Activated T-helper 1 cell treated with Interleukin-2 at 50 U/mL for 16 hours (primary cell): ENCODE results near the gene MAPK4.
"Not testable (repeated sequence)": the region's sequence is repeated elsewhere in the genome, so short reads cannot be mapped to it uniquely, and the experiment has no call there.

Source experiments
- DNase-seq: peaks from one replicate; pipeline ENCODE4 v3.0.0-alpha.2; 2020; ENCODE audit warnings: low read depth

The MAPK4 gene

DNA sequence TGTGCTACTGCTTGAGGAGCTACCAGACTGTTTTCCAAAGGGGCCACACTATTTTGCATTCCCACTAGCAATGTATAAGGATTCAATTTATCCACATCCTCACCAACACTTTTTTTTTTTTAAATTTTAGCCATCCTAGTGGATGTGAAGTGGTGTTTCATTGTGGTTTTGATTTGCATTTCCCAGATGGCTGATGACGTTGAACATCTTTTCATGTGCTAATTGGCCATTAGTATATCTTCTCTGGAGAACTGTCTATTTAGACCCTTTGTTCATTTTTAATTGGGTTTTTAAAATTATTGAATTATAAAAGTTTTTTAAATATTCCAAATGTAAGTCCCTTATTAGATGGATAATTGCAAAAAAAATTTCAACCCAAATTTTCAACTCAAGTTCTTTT, 121.1 kb downstream of the MAPK4 start:
- DNase-seq: no peak

DNA sequence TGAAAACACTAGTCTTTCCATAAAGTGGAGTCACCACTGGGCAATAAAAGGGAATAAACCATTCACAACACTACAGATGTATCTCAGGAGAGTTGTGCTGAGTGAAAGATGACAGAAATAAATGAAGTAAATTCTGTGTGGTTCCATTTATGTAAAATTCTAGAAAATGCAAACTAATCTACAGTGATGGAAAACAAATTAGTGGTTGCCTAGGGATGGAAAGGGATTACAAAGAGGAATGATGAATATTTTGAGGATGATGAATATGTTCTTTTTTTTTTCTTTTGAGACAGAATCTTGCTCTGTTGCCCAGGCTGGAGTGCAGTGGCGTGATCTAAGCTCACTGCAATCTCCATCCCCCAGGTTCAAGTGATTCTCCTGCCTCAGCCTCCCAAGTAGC, 123.0 kb downstream of the MAPK4 start:
- no peak for DNase-seq

DNA sequence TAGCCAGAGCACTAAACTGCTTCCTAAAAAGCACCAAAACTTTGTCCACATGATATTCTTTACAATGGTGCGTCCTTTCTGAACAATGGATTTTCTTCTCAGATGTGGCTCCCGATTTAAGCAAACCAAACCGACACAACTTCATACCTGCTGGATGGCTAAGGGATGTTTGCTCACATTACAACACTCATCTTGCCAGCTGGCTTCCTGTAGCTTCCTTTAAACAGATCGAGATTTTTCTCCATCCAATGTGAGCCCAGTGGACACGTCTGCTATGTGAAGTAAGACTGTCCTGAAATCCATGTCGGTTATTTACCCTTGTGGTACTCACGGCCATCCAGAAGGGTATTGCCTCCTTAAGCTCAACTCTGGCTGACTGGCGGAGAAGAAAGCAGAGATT, 126.5 kb downstream of the MAPK4 start:
- DNase-seq: no peak

DNA sequence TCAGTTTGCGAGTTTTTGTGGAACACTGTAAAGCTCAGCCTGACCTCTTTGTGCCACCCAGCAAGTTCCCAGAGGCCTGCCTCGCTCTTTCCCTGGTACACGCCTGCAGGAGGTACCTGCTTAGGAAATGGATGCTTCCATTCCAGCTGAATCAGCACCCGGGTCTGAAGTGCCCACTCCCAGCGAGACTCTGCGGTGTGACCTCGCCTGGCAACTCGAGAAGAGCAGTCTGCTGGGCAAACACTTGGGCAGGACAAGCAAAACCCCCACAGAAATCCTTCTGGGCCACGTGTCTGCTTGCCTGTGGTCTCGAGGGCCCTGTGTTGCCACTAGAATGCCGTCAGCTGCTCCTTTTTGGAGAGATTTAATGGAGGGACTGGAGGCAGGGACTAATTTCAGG, 127.6 kb downstream of the MAPK4 start:
- no peak for DNase-seq

DNA sequence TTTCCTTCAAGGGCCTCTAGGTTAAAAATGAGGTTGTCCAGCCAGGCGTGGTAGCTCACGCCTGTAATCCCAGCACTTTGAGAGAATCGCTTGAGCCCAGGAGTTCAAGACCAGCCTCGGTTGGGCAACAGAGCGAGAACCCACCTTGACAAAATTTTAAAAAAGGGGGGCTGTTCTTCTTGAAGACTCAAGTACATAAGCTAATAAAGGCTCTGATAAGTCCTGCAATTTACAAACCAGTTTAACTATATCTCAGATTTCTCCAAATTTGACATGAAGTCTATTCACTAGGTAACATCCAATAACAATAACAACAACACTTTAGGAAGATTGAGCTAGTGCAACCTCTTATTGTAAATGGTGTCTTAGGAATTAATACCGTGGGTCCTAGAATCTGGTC, 129.7 kb downstream of the MAPK4 start:
- DNase-seq: no peak

DNA sequence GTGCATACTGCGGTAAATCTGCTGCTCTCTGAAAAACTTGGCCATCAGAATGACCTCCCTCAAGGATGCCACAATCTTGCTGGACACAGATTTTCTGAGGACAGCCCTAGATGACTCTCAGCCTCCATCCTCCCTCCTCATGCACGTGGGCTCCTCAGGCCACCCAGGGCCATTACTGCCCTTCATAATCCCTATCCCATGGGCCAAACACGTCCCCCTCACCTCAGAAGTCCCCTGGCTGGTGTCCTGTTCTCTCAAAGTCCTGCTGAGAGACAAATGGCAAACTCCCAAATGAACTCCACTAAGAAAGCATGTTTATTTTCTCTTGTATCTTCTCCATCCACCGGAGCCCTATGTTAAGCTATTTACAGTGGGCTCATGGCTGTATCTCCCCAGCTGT, 134.3 kb downstream of the MAPK4 start:
- DNase-seq: no peak

DNA sequence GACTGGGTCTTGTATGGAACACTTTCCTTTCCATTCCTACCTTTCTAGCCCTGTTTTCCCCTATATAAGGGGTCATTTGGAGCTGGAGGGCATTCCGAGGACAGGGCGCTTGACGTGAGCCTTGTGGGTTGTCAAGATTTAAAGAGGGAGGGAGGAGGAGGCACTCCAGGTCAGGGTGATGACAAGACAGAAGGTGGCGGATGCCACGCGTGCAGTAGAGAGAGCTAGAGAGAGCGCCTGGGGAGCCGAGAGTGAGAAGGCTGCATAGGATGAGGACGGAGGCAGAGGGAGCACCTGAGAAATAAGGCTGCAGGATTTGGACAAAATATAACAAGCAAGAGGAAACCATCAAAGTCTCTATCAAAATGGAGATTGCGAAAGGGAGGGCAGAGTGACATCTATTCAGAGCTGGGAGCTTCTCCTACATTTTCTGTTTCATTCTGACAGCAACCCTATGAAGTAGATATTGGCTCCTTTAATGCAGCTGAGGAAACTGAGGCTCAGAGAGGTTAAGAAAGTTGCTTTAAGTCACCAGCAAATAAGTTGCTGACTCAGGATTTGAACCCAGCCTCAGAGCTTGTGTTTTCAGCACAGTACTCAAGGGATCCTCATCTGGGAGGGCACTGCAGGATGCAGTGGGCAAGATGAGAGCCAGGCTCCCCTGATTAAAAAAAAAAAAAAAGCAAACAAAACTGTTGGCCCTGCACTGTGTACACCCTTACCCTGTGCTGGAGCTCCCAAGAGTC, 135.7 kb downstream of the MAPK4 start:
- DNase-seq: no peak

DNA sequence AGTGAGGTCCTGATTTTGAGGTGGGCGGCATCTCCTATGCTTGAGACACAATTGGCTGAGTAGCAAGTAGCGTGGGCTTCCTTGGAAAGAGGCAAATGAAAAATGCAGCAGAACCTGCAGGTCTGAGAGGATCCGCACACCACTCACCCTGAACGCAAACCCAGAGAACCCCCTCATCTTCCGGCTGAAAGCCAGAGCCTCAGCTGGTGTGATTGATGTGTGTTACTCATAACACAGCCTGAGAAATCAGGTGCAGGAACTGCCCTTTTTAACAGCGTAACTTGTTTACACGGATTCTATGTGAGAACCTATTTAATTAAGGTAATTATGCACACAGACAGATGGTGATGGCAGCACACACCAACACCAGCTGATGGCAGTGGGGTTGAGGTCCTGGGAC, 136.5 kb downstream of the MAPK4 start:
- no peak for DNase-seq

DNA sequence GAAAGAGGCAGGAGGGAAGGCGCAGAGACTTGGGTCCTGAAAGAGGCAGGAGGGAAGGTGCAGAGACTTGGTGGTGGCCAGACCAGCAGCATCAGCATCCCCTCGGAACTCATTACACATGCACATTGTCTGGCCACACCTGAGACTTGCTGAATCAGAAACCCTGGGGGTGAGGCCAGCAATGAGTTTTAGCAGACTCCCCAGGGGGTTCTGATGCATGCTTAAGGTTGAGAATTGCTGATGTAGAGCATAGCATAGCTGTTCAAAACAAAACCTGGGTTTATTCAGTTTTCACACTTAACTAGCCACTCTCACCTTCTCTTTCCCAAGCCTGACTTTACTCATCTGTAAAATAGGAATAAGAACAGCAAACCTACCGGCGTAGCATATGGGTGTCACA, 137.0 kb downstream of the MAPK4 start:
- no peak for DNase-seq

DNA sequence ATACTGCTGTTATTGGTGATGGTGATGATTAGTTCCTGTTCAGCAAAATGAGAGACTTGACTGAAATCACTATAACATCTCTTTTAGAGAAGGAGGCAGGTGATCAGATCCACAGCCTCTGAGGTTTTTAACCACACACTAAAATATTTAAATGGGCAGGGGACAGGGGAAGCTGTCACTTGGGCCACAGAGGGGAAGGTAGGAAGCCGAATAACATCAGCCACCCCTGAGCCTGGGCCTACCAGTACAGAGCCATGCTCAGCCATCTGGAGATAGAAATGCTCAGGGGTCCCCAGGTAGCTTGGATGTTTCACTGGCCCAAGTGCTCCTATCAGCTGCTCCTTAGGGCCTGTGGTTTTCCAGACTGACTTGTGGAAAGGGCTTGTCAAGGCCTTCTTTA, 137.6 kb downstream of the MAPK4 start:
- no peak for DNase-seq

DNA sequence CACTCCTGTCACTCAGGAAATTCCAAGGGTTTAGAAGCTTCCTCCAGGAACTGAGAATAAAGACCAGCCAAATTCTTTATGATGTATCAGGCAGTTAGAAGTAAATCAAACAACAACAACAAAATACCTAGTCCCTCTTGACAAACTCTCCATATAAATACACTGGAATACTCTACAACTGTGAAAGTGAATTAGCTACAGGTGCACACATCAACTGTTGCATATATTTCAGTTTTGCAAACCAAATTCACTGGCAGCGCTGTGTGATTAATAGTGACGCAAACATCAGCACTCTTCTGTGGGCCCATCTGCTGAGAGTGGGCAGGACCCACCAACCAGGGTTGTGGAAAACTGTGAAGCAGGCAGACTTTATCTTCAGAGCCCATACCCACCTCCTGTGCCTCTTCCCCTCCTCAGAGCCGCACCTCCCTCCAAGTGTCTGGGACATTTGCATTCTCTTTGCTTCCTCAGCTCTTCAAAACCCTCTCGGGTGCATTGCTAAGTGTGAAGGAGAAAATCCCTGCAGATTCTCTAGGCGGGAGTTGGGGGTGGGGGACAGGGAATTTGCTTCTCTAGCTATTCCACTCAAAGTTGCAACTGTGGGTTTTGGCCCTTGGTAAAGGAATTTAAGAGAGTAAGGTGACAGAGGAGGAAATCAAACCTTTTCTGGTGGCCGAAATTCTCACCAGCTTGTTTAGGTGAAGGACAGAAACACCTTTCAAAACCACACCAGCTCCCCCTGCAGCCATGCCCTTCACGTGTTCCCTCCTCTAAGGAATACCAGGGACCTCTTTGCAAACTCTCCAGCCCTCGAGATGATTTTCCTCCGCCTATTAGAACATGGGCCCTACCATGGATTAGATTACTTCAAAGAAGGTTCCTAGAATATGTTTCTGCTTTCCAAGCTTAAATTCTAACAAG, 140.6 kb downstream of the MAPK4 start:
- no peak for DNase-seq

DNA sequence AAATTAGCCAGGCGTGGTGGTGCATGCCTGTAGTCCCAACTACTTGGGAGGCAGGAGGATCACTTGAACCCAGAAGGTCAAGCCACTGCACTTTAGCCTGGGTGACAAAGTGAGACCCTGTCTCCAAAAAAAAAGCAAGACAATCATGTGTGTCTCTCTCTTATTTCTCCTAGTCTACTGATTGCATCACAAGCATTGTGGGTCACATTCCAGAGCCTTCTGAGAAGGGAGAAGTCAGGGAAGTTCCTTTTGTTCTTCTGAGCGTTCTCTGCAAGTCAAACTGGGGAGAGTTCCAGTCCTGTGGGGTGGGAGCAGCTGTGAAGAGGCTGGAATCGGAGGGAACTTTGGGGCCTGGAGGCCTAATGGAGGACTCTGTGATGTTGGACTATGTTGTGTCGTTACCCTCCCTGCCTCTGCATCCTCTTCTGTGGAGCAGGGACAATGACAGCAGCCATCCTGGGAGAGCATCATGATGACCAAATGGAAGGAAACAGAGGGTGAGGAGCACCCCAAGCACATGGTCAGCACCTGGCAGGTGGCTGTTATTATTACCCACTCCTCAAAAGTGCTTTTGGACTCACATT, 144.6 kb downstream of the MAPK4 start:
- DNase-seq: no peak

DNA sequence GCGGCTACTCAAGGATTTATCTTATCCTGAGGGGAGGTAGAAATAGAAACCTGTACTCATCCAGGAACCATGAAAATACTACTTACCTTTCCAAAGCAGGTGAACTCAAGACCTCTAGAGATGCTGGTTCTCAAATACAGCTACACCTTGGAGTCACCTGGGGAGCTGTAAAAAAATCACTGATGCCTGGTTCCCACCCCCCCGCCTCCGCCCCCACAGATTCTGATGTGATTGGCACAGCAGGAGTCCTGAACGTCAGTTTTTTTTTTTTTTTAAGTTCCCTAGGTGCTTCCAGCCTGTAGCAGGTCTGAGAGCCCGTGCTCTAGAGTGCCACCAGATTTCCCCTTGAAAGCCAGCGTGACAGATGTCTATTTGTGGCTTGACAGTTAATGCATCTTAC, 146.3 kb downstream of the MAPK4 start:
- DNase-seq: no peak

DNA sequence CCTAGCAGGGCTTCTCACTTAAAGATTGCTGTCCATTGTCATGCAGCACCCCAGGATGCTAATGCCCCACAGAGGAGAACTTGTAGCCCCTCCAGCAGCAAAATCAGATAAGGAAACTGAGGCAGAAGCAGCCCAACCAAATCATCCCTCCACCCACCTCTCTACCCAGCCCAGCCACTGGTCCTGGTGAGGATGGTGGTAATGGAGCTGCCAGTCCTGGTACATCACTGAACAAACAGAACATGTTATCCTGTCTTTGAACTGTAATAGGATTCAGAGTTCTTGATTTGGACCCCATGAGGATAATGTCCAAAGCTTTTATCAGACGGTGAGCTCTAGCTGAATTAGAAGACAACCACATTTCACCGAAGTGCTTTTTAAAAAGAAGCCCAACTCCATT, 146.8 kb downstream of the MAPK4 start:
- no peak for DNase-seq

DNA sequence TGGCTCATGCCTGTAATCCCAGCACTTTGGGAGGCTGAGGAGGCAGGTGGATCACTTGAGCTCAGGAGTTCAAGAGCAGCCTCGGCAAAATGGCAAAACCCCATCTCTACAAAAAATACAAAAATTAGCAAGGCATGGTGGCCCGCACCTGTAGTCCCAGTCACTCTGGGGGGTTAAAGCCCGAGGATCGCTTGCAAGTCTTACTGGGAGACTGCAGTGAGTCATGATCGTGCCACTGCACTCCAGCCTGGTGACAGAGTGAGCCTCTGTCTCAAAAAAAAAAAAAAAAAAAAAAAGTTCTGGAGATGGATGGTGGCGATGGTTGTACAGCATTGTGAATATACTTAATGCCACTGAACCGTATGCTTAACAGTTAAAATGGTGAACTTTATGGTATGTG, 147.4 kb downstream of the MAPK4 start:
- not testable (repeated sequence) for DNase-seq

DNA sequence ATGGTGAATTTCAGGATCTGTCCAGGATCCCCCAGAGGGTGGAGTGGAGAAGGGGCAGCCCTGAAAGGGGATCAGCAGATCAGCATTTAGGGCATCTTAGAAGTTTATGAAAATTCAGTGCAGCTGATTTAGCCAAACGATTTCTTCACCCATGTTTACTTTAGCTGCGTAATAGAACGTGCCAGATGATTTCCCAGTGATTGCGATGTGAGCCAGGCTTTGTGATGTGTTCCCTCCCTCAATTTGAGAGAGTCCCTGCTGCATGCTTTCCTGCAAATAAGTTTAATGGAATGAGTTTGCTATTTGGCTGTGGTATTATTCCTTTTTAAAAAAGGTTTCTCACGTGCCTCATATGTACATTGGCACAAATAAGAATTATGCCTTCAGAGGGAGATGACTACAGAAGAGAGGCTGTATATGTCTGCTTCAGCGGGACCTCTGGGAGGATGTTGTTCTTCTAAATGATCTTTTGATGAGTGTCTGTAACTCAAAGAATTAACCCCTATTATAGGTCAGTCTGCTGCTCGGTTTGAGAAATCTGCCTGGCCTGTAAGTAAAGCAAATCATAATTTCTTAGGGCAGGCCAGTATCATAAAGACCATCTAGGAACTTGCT, 148.1 kb downstream of the MAPK4 start:
- DNase-seq: no peak

DNA sequence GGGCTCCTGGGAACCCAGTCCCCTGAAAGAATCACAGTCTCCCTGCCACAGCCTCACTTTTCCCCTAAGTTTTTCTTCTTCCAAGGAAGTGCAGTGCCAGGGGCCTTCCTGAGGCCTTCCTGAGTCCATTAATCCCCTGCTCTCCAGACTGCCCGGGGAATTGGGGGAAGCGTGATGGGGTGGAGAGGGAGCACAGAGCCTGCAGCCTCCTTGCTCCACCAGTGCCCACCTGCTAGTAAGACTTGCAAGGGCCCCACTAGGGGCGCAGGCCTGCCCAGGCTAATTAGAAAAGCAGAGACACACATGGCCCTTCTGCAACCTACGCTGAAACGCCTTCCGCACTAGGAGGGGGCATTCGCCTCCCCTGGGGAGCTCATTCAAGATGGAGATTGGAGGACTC, 149.3 kb downstream of the MAPK4 start:
- DNase-seq: no peak

DNA sequence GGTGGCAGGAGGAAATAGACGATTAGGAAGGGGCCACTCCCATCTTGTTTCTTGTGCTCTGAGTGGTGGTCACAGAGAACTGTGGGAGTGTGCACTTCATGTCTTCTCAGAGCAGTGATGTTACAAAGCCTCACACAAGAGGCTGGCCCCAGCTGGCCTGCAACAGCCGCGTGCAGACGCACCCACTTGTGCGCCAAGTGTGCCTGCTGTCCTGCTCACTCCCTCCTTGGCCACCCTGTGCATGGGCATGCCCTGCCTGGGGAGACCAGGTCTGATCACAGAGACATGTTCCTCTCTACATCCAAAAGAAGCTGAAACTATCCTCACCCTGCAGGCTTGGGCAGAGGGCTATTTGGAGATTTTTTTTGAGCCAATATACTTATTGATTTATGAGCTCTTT, 151.5 kb downstream of the MAPK4 start:
- no peak for DNase-seq

DNA sequence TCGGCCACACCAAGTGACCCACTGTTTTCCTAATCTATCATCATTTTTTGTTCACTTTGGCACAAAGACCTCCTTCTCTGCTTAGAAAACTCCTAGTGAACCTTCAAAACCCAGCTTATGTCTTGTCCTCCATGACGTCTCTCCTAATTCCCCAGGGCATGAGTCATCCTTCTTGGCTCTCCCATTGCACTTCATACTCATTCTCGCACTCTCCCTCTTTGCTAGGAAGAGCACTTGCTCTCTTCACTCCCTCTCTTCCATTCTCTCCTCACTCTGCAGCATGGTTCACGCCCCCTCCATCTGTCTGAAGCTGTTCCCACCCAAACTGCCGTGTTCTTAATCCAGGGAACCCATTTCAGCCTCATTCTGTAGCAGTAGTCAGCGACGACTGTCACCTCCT, 156.0 kb downstream of the MAPK4 start:
- DNase-seq: no peak

DNA sequence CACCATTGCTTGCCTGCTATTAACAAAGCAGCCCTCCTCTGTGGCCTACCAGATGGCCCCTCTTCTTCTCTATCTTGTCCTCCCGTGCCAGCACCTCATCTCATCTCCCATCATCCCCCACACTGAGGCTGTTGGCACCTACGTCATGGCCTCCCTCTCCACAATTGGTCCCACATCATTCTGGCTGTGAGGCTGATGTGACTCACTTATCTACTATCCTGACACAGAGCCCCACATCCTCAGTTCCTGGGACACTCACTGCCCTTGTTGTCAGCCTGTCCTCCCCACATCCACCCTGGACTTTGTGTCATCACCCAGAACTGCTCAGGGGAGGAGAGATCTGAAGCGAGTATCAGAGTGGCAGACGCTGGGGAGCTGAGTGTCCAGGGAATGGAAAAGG, 157.0 kb downstream of the MAPK4 start:
- no peak for DNase-seq

DNA sequence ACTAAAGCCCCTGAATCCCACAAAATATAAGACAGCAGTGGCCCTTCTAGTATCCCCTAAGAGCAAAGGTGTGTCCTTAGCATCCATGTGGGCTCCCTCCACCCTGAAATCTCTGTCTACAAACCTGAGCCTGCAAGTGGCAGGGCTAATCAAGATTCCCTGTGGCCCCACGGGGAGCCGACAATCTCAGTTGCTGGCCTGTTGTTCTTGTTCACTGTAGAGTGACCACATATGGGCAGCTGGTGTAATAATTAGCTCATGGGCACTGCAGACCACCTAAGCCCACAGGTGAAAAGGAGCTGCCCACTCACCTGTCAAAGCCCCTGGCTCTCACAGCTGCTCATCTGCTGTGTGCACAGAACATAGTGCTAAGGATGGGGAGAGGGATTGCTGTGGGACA, 157.7 kb downstream of the MAPK4 start:
- no peak for DNase-seq

DNA sequence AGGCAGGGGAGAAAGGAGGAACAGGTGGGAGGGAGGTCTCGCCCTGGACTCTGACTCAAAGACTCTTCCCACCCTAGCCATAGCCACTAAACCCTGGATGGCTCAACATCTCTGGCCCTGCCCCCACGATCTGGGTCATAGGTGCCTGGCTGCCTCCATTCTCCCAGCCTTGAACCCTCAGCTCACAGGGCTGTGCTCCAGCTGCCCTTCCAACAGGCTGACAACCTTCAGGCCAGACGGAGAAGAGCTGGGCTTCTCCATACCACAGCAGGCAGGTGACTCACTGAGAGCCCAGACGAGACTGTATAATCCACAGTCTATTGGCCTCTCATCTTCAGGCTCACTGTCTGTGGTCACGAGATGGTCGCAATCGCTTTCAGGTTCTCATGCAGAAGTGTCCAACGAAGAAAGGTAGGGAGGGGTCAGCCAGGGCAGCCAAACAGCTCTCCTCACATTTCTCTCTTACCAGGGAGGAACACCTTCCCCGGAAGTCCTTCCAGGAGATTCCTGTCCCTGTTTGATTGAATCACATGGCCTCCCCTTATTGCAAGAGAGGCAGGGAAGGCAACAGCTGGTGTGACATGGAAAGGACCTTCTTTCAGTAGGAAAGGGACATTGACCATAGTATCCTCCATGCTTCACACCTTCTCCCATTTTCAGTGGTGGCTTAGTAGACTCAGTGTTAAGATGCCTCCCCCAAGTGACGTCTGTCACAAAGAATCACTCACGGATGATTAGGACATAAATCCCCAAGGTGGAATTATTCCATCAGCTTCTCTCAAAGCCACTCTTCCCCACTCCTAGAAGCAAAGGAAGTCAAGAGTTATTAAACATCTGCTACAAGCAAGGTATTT, 159.8 kb downstream of the MAPK4 start:
- DNase-seq: no peak
